K562 (cell line): ENCODE measurements around the gene NECAB2. TPM values are rescaled to one million over a fixed set of nuclear protein-coding genes. Genes with fewer than 3 reads are reported as not detected.

Experiments
- BRD9 ChIP-seq: fragments of 450-650 bp; IDR thresholded peaks from 2 replicates; pipeline ENCODE4 v1.6.1; 2018; ENCODE audit warnings: low read depth; ENCODE audit not compliant: partially characterized antibody
- DPF2 ChIP-seq: fragments of 450-650 bp; IDR thresholded peaks from 2 replicates; pipeline ENCODE4 v1.6.1; 2016
- EWSR1 ChIP-seq: fragments of 450-650 bp; IDR thresholded peaks from 2 replicates; pipeline ENCODE4 v1.6.1; 2018; ENCODE audit warnings: borderline replicate concordance, mild to moderate bottlenecking, low read depth, moderate library complexity; ENCODE audit not compliant: partially characterized antibody
- IRF1 ChIP-seq: sonication (generic); formaldehyde crosslinking; IDR thresholded peaks from 2 replicates; pipeline ENCODE4 v1.8.0; 2022; ENCODE audit warnings: missing genetic modification reagents, mild to moderate bottlenecking, borderline replicate concordance
- KDM5B ChIP-seq: fragments of 200-600 bp; sonication (generic); IDR thresholded peaks from 2 replicates; pipeline ENCODE4 v1.6.1; 2012; ENCODE audit warnings: low read depth, mild to moderate bottlenecking, moderate library complexity, low read length, control low read depth, inconsistent platforms; ENCODE audit not compliant: insufficient replicate concordance
- NFRKB ChIP-seq: fragments of 450-650 bp; IDR thresholded peaks from 2 replicates; pipeline ENCODE4 v1.6.1; 2016; ENCODE audit warnings: low read depth
- ZBTB7A ChIP-seq: IDR thresholded peaks from 2 replicates; pipeline ENCODE4 v1.6.1; 2011; ENCODE audit warnings: low read depth, mild to moderate bottlenecking, low read length, moderate library complexity, borderline replicate concordance; ENCODE audit not compliant: control insufficient read depth
- ZNF212 ChIP-seq: fragments of 450-650 bp; formaldehyde crosslinking; IDR thresholded peaks from 2 replicates; pipeline ENCODE4 v1.4.0; 2020; ENCODE audit warnings: mild to moderate bottlenecking
- ZNF449 ChIP-seq: fragments of 250-450 bp; sonication (Bioruptor Pico); IDR thresholded peaks from 2 replicates; pipeline ENCODE4 v1.8.0; 2022; ENCODE audit warnings: moderate library complexity, mild to moderate bottlenecking, inconsistent platforms
- ZNF511 ChIP-seq: sonication (generic); formaldehyde crosslinking; IDR thresholded peaks from 2 replicates; pipeline ENCODE4 v1.8.0; 2022; ENCODE audit warnings: mild to moderate bottlenecking, missing genetic modification reagents
- ZNF57 ChIP-seq: fragments of 450-650 bp; formaldehyde crosslinking; IDR thresholded peaks from 2 replicates; pipeline ENCODE4 v1.4.0; 2020; ENCODE audit warnings: mild to moderate bottlenecking, moderate library complexity
- ZNF592 ChIP-seq: fragments of 450-650 bp; IDR thresholded peaks from 2 replicates; pipeline ENCODE4 v1.6.1; 2017; ENCODE audit warnings: antibody characterized with exemption, mild to moderate bottlenecking
- ZNF76 ChIP-seq: fragments of 250-450 bp; sonication (Bioruptor Pico); IDR thresholded peaks from 2 replicates; pipeline ENCODE4 v1.4.0; 2020; ENCODE audit warnings: mild to moderate bottlenecking, moderate library complexity, borderline replicate concordance
- polyA plus RNA-seq, 8 experiments: library from polyadenylated mRNA; depleted of rRNA in 4 of 8; stranded (reverse) in 5 of 8; unstranded in 3 of 8; fragments of >200 nt; fragmentation: Nextera tagmentation in 2 of 8; fragmentation: Illumina TruSeq in 1 of 8; extraction: Ambion mirVana in 2 of 8; extraction: Trizol in 1 of 8; gene quantifications; 2 replicates each; pipeline versions ENCODE4 v1.2.1 to v1.2.3, GENCODE V29; 2011 to 2014; ENCODE audit warnings: inconsistent platforms in 1 of 8, missing spikeins in 1 of 8
- total RNA-seq, 7 experiments: library from RNA; depleted of rRNA in 6 of 7; stranded (reverse); fragments of >200 nt in 6 of 7; fragmentation: Illumina TruSeq in 2 of 7; extraction: Trizol in 2 of 7; gene quantifications; 2 replicates each; pipeline versions ENCODE4 v1.2.1 to v1.2.3, GENCODE V29; 2011 to 2021; ENCODE audit warnings: low replicate concordance in 1 of 7

NECAB2 gene
- total and polyA plus RNA-seq, 9 of the 15 experiments (the other 6 are each of a cell fraction or from before 2014, with no cell fraction given): 0.03 to 0.28 TPM; not detected in 7

GRCh38 chr16:83952940-83953795, 14.9 kb upstream of the NECAB2 start, which contains the start of gene OSGIN1 (continued):
- no peak for TF ChIP-seq ZNF449 (CRISPR knock-in tag)
- TF ChIP-seq ZNF511 (CRISPR knock-in tag): no peak
- peak; percentile 4; the same call in 1 of the 2 replicates for TF ChIP-seq NFRKB
- TF ChIP-seq ZNF212 (CRISPR knock-in tag): 0 out of 2 replicates have a peak, but pooled peaks have one; percentile 42
- TF ChIP-seq EWSR1: no peak
- peak; percentile 17 for TF ChIP-seq BRD9
- peak; percentile 71 for TF ChIP-seq DPF2
- TF ChIP-seq KDM5B: peak; percentile 91
- TF ChIP-seq ZNF76 (CRISPR knock-in tag): no peak; the same call in 1 of the 2 replicates
- peak; percentile 95 for TF ChIP-seq ZBTB7A
- TF ChIP-seq IRF1 (CRISPR knock-in tag): no peak
- TF ChIP-seq ZNF592: peak; percentile 92
- TF ChIP-seq ZNF57 (CRISPR knock-in tag): peak; percentile 67; the same call in 1 of the 2 replicates
